ENCODE measurements around the gene HEXB. TPM values are rescaled to one million over a fixed set of nuclear protein-coding genes. Genes with fewer than 3 reads are reported as not detected.
"Not testable (repeated sequence)": the region's sequence is repeated elsewhere in the genome, so short reads cannot be mapped to it uniquely, and the experiment has no call there.

The HEXB gene
- total and polyA plus RNA-seq, 2 donors (not counting 1 experiment from before 2014, with no cell fraction given) = 203 to 245 TPM

GRCh38 chr5:74725331-74725730 is 40.3 kb downstream of the HEXB start:
- TF ChIP-seq CTCF (conservative IDR thresholded peaks at IDR 0.05 in 1 of 2, IDR thresholded peaks at IDR 0.05 in 1 of 2; ENCODE audit: low read depth in 1 of 2, low read length in 2 of 2) (no peak), EZH2 (IDR thresholded peaks at IDR 0.05; ENCODE audit: low read length, missing control alignments) (no peak)
- Histone ChIP-seq H3K9me3 (ENCODE audit: control insufficient read depth, insufficient read depth, low read depth, low read length) (no peaks in the 10 kb centered on the region), H4K20me1 (ENCODE audit: control insufficient read depth, extremely low read depth, insufficient read depth, low read length) (no peaks in the 10 kb centered on the region), H3K4me3 (replicated peaks in 1 of 4; ENCODE audit: control extremely low read depth in 1 of 4, insufficient read depth in 1 of 4, low read depth in 3 of 4, low read length in 4 of 4) (no peak overlapping the region), H3K27ac (ENCODE audit: insufficient read depth, low read length) (no peak overlapping the region), H3K4me1 (ENCODE audit: control insufficient read depth, extremely low read depth, insufficient read depth, low read length) (no peaks in the 10 kb centered on the region), H2AFZ (ENCODE audit: low read length) (no peak overlapping the region), H3K9ac (ENCODE audit: insufficient read depth, low read length) (no peak overlapping the region), H3K79me2 (ENCODE audit: control insufficient read depth, insufficient read depth, low read length) (no peaks in the 10 kb centered on the region), H3K36me3 (ENCODE audit: control insufficient read depth, insufficient read depth, low read length) (peaks cover 6% of the 10 kb centered on the region), H3K4me2 (ENCODE audit: extremely low read depth, insufficient read depth, low read length) (no peak overlapping the region), H3K27me3 (ENCODE audit: control insufficient read depth, insufficient read depth, low read length) (no peaks in the 10 kb centered on the region)
- peak in 1 of 2 donors; percentile 10 for DNase-seq (ENCODE audit: low read depth in 2 of 2)

GRCh38 chr5:74736759-74737158 is 51.7 kb downstream of the HEXB start:
- H3K4me2 ChIP-seq (ENCODE audit: extremely low read depth, insufficient read depth, low read length) = no peak overlapping the region
- H3K27ac ChIP-seq (ENCODE audit: insufficient read depth, low read length) = no peak overlapping the region
- TF ChIP-seq EZH2 (IDR thresholded peaks at IDR 0.05; ENCODE audit: low read length, missing control alignments) (no peak), CTCF (conservative IDR thresholded peaks at IDR 0.05 in 1 of 2, IDR thresholded peaks at IDR 0.05 in 1 of 2; ENCODE audit: low read depth in 1 of 2, low read length in 2 of 2) (no peak)
- H3K79me2 ChIP-seq (ENCODE audit: control insufficient read depth, insufficient read depth, low read length) = no peaks in the 10 kb centered on the region
- no peaks in the 10 kb centered on the region for H3K9me3 ChIP-seq (ENCODE audit: control insufficient read depth, insufficient read depth, low read depth, low read length)
- H3K4me1 ChIP-seq (ENCODE audit: control insufficient read depth, extremely low read depth, insufficient read depth, low read length) = no peaks in the 10 kb centered on the region
- peaks cover 3% of the 10 kb centered on the region for H3K36me3 ChIP-seq (ENCODE audit: control insufficient read depth, insufficient read depth, low read length)
- H4K20me1 ChIP-seq (ENCODE audit: control insufficient read depth, extremely low read depth, insufficient read depth, low read length) = no peaks in the 10 kb centered on the region
- no peak overlapping the region for H3K9ac ChIP-seq (ENCODE audit: insufficient read depth, low read length)
- no peak for DNase-seq (ENCODE audit: low read depth in 2 of 2)
- H3K4me3 ChIP-seq (replicated peaks in 1 of 4; ENCODE audit: control extremely low read depth in 1 of 4, insufficient read depth in 1 of 4, low read depth in 3 of 4, low read length in 4 of 4) = no peak overlapping the region
- no peak overlapping the region for H2AFZ ChIP-seq (ENCODE audit: low read length)
- H3K27me3 ChIP-seq (ENCODE audit: control insufficient read depth, insufficient read depth, low read length) = no peaks in the 10 kb centered on the region

- no peak overlapping the region for H3K9ac ChIP-seq (ENCODE audit: insufficient read depth, low read length)
- H3K27me3 ChIP-seq (ENCODE audit: control insufficient read depth, insufficient read depth, low read length) = no peaks in the 10 kb centered on the region
- no peak for DNase-seq (ENCODE audit: low read depth in 2 of 2)
- no peak overlapping the region for H3K4me2 ChIP-seq (ENCODE audit: extremely low read depth, insufficient read depth, low read length)
- no peak overlapping the region for H2AFZ ChIP-seq (ENCODE audit: low read length)
- no peak overlapping the region for H3K27ac ChIP-seq (ENCODE audit: insufficient read depth, low read length)
- no peaks in the 10 kb centered on the region for H3K79me2 ChIP-seq (ENCODE audit: control insufficient read depth, insufficient read depth, low read length)
- TF ChIP-seq EZH2 (IDR thresholded peaks at IDR 0.05; ENCODE audit: low read length, missing control alignments) = no peak
- no peak for TF ChIP-seq CTCF (conservative IDR thresholded peaks at IDR 0.05 in 1 of 2, IDR thresholded peaks at IDR 0.05 in 1 of 2; ENCODE audit: low read depth in 1 of 2, low read length in 2 of 2)
- no peaks in the 10 kb centered on the region for H4K20me1 ChIP-seq (ENCODE audit: control insufficient read depth, extremely low read depth, insufficient read depth, low read length)
- no peak overlapping the region for H3K4me3 ChIP-seq (replicated peaks in 1 of 4; ENCODE audit: control extremely low read depth in 1 of 4, insufficient read depth in 1 of 4, low read depth in 3 of 4, low read length in 4 of 4)
- H3K4me1 ChIP-seq (ENCODE audit: control insufficient read depth, extremely low read depth, insufficient read depth, low read length) = no peaks in the 10 kb centered on the region
- peaks cover 3% of the 10 kb centered on the region for H3K36me3 ChIP-seq (ENCODE audit: control insufficient read depth, insufficient read depth, low read length)
- no peaks in the 10 kb centered on the region for H3K9me3 ChIP-seq (ENCODE audit: control insufficient read depth, insufficient read depth, low read depth, low read length)
Measured at GRCh38 chr5:74738406-74738805, 53.4 kb downstream of the HEXB start.

GRCh38 chr5:74748742-74749141 is 63.7 kb downstream of the HEXB start:
- not testable (repeated sequence) for H3K9ac ChIP-seq (ENCODE audit: insufficient read depth, low read length); H3K4me1 ChIP-seq (ENCODE audit: control insufficient read depth, extremely low read depth, insufficient read depth, low read length); H3K36me3 ChIP-seq (ENCODE audit: control insufficient read depth, insufficient read depth, low read length); H3K4me3 ChIP-seq (replicated peaks in 1 of 4; ENCODE audit: control extremely low read depth in 1 of 4, insufficient read depth in 1 of 4, low read depth in 3 of 4, low read length in 4 of 4); H3K79me2 ChIP-seq (ENCODE audit: control insufficient read depth, insufficient read depth, low read length); H4K20me1 ChIP-seq (ENCODE audit: control insufficient read depth, extremely low read depth, insufficient read depth, low read length); H3K9me3 ChIP-seq (ENCODE audit: control insufficient read depth, insufficient read depth, low read depth, low read length); H3K27ac ChIP-seq (ENCODE audit: insufficient read depth, low read length); H2AFZ ChIP-seq (ENCODE audit: low read length); H3K27me3 ChIP-seq (ENCODE audit: control insufficient read depth, insufficient read depth, low read length); H3K4me2 ChIP-seq (ENCODE audit: extremely low read depth, insufficient read depth, low read length); DNase-seq (ENCODE audit: low read depth in 2 of 2)
